ENCODE data around the gene FBLN2.

FBLN2 gene

GRCh38 chr3:13653631-13654279 lies 104.8 kb downstream of the FBLN2 start:
- no peak for DNase-seq

GRCh38 chr3:13654330-13655060 lies 105.6 kb downstream of the FBLN2 start:
- no peak for DNase-seq

- DNase-seq: no peak
These were observed 106.4 kb downstream of the FBLN2 start for GRCh38 chr3:13655061-13655913.

GRCh38 chr3:13656584-13657301 lies 107.8 kb downstream of the FBLN2 start:
- DNase-seq: no peak

GRCh38 chr3:13657660-13658435 lies 108.9 kb downstream of the FBLN2 start:
- DNase-seq: peak; percentile 7

GRCh38 chr3:13658681-13659080 lies 109.8 kb downstream of the FBLN2 start:
- no peak for DNase-seq

GRCh38 chr3:13659221-13659969 lies 110.5 kb downstream of the FBLN2 start:
- no peak for DNase-seq

- no peak for DNase-seq
These were observed 111.3 kb downstream of the FBLN2 start for GRCh38 chr3:13660042-13660874.

- no peak for DNase-seq
These were observed 112.2 kb downstream of the FBLN2 start for GRCh38 chr3:13661121-13661520.

- no peak for DNase-seq
These were observed 113.4 kb downstream of the FBLN2 start for GRCh38 chr3:13662238-13662847.

GRCh38 chr3:13663781-13664535 lies 115.0 kb downstream of the FBLN2 start:
- no peak for DNase-seq

- no peak for DNase-seq
These were observed 116.8 kb downstream of the FBLN2 start for GRCh38 chr3:13665582-13666226.

- no peak for DNase-seq
These were observed 117.3 kb downstream of the FBLN2 start for GRCh38 chr3:13666227-13666619.

- DNase-seq: no peak
These were observed 118.1 kb downstream of the FBLN2 start for GRCh38 chr3:13666781-13667709.

- no peak for DNase-seq
These were observed 119.2 kb downstream of the FBLN2 start for GRCh38 chr3:13668136-13668535.

- no peak for DNase-seq
These were observed 120.5 kb downstream of the FBLN2 start for GRCh38 chr3:13669457-13669856.

GRCh38 chr3:13670292-13670691 lies 121.4 kb downstream of the FBLN2 start:
- no peak for DNase-seq

All from MV-4-11 (cell line).